HepG2 (cell line): ENCODE data around the gene LCLAT1. TPM values are rescaled to one million over a fixed set of nuclear protein-coding genes. Genes with fewer than 3 reads are reported as not detected.

ENCODE experiments used
- ATAC-seq: fragments of 200-7000 bp; cut with Tn5 transposase; 3 replicates; pipeline ENCODE4 v1.9.1; 2020; ENCODE audit warnings: mild to moderate bottlenecking, moderate library complexity
- BruUV-seq: library from RNA; stranded (reverse); fragments of 400-500 nt; replicated peaks from 2 replicates; lab custom pipeline; 2021; lab: Mats Ljungman, UMichigan
- CTCF ChIA-PET: fragments of 300-600 bp; formaldehyde crosslinking; extraction: SDS; loops from one replicate; lab custom pipeline; 2021; ENCODE audit warnings: low total read pairs, inconsistent platforms, low intra/inter-chr PET ratio; lab: Yijun Ruan, JAX
- POLR2A ChIA-PET: fragments of 350-600 bp; sonication (Branson Sonifier 250); formaldehyde crosslinking; loops from one replicate; lab custom pipeline; 2020; ENCODE audit warnings: antibody characterized with exemption, inconsistent platforms; lab: Yijun Ruan, JAX
- DNase-seq: peaks from one replicate; pipeline ENCODE4 v3.0.0-alpha.2; 2015; ENCODE audit warnings: low spot score
- FAIRE-seq: peaks from 3 replicates; lab custom pipeline; 2011; peaks lifted over from hg19 to GRCh38; lab: Jason Lieb, UNC
- H2AFZ ChIP-seq: one replicate; pipeline ENCODE4 v1.6.1; 2011; ENCODE audit warnings: low read length, inconsistent platforms
- H3K27ac ChIP-seq: fragments of 300-600 bp; 3 replicates; pipeline ENCODE4 v1.8.0; 2011; ENCODE audit warnings: mixed run types, mild to moderate bottlenecking, mixed read lengths, low read length, inconsistent platforms; ENCODE audit not compliant: insufficient read depth; ENCODE audit errors: extremely low read length
- H3K27me3 ChIP-seq, 2 experiments: fragments of 200-600 bp in 1 of 2; 2 replicates in 1 of 2; 3 replicates in 1 of 2; pipeline versions ENCODE4 v1.6.0 to v1.8.0; 2011; ENCODE audit warnings: low read length in 2 of 2, mild to moderate bottlenecking in 2 of 2, moderate library complexity in 2 of 2, inconsistent platforms in 1 of 2; ENCODE audit not compliant: insufficient read depth in 2 of 2, control insufficient read depth in 1 of 2
- H3K36me3 ChIP-seq, 2 experiments: fragments of 200-600 bp in 1 of 2; replicated peaks in 1 of 2; 2 replicates in 1 of 2; 3 replicates in 1 of 2; pipeline versions ENCODE4 v1.5.1 to v1.8.0; 2011; ENCODE audit warnings: low read length in 2 of 2, inconsistent platforms in 1 of 2; ENCODE audit not compliant: insufficient read depth in 2 of 2, control insufficient read depth in 1 of 2
- H3K4me1 ChIP-seq: 2 replicates; pipeline ENCODE4 v1.5.1; 2012; ENCODE audit warnings: low read length, inconsistent platforms; ENCODE audit not compliant: insufficient read depth
- H3K4me2 ChIP-seq: 2 replicates; pipeline ENCODE4 v1.6.0; 2011; ENCODE audit warnings: low read depth, low read length, inconsistent platforms
- H3K4me3 ChIP-seq, 3 experiments: fragments of 200-600 bp in 1 of 3; sonication (generic), shearing (Covaris generic) in 1 of 3; replicated peaks in 1 of 3; 2 replicates each; pipeline ENCODE4 v1.5.1; 2011 to 2016; ENCODE audit warnings: low read length in 3 of 3, inconsistent platforms in 2 of 3, low read depth in 2 of 3, mild to moderate bottlenecking in 2 of 3, control low read depth in 1 of 3, mixed read lengths in 1 of 3; ENCODE audit not compliant: insufficient read depth in 1 of 3
- H3K79me2 ChIP-seq: one replicate; pipeline ENCODE4 v1.6.1; 2011; ENCODE audit warnings: low read length, inconsistent platforms; ENCODE audit not compliant: insufficient read depth
- H3K9ac ChIP-seq: 2 replicates; pipeline ENCODE4 v1.6.0; 2011; ENCODE audit warnings: mild to moderate bottlenecking, low read depth, low read length, inconsistent platforms; ENCODE audit not compliant: insufficient read depth
- H3K9me3 ChIP-seq: 2 replicates; pipeline ENCODE4 v1.5.1; 2012; ENCODE audit warnings: mild to moderate bottlenecking, low read length
- H4K20me1 ChIP-seq: 2 replicates; pipeline ENCODE4 v1.6.0; 2011; ENCODE audit warnings: inconsistent platforms, mild to moderate bottlenecking, low read length, moderate library complexity; ENCODE audit not compliant: insufficient read depth
- GABPA ChIP-seq, 2 experiments: IDR thresholded peaks; 2 replicates each; pipeline ENCODE4 v1.6.1; 2011 to 2016; ENCODE audit warnings: low read depth in 2 of 2, low read length in 1 of 2, missing biosample characterization in 1 of 2, missing genetic modification characterization in 1 of 2
- HMGA1 ChIP-seq: sonication (generic); formaldehyde crosslinking; conservative IDR thresholded peaks from 2 replicates; pipeline ENCODE4 v1.4.0; 2020; ENCODE audit warnings: missing genetic modification reagents
- JARID2 ChIP-seq: sonication (generic); formaldehyde crosslinking; IDR thresholded peaks from 2 replicates; pipeline ENCODE4 v1.8.1; 2023; ENCODE audit warnings: missing genetic modification reagents, inconsistent platforms; ENCODE audit not compliant: insufficient replicate concordance
- JDP2 ChIP-seq: sonication (generic); formaldehyde crosslinking; IDR thresholded peaks from 2 replicates; pipeline ENCODE4 v1.8.1; 2022; ENCODE audit warnings: missing genetic modification reagents, borderline replicate concordance
- RCOR2 ChIP-seq: IDR thresholded peaks from 2 replicates; pipeline ENCODE4 v1.6.1; 2016; ENCODE audit warnings: missing biosample characterization, missing genetic modification reagents
- SIX1 ChIP-seq: sonication (generic); formaldehyde crosslinking; IDR thresholded peaks from 2 replicates; pipeline ENCODE4 v1.4.0; 2020; ENCODE audit warnings: missing genetic modification reagents, borderline replicate concordance
- YY1 ChIP-seq: IDR thresholded peaks from 2 replicates; pipeline ENCODE4 v1.6.1; 2011; ENCODE audit warnings: low read length, low read depth, moderate library complexity, mild to moderate bottlenecking; ENCODE audit not compliant: insufficient read depth, insufficient replicate concordance
- ZBTB3 ChIP-seq: sonication (generic); formaldehyde crosslinking; IDR thresholded peaks from 2 replicates; pipeline ENCODE4 v1.4.0; 2020; ENCODE audit warnings: low read depth, mild to moderate bottlenecking, moderate library complexity, missing genetic modification reagents, borderline replicate concordance
- ZFP36L2 ChIP-seq: sonication (generic); formaldehyde crosslinking; IDR thresholded peaks from 2 replicates; pipeline ENCODE4 v1.4.0; 2020; ENCODE audit warnings: missing genetic modification reagents
- ZNF260 ChIP-seq: sonication (generic); formaldehyde crosslinking; IDR thresholded peaks from 2 replicates; pipeline ENCODE4 v1.4.0; 2020; ENCODE audit warnings: missing genetic modification reagents, low read depth, mild to moderate bottlenecking, borderline replicate concordance
- ZNF275 ChIP-seq: sonication (generic); formaldehyde crosslinking; IDR thresholded peaks from 2 replicates; pipeline ENCODE4 v1.8.0; 2022; ENCODE audit warnings: missing genetic modification reagents, mild to moderate bottlenecking, inconsistent platforms, borderline replicate concordance
- ZNF331 ChIP-seq: sonication (generic); formaldehyde crosslinking; IDR thresholded peaks from 2 replicates; pipeline ENCODE4 v1.4.0; 2020; ENCODE audit warnings: missing genetic modification reagents
- ZNF543 ChIP-seq: sonication (generic); formaldehyde crosslinking; IDR thresholded peaks from 2 replicates; pipeline ENCODE4 v1.4.0; 2020; ENCODE audit warnings: mild to moderate bottlenecking, missing genetic modification reagents
- ZNF605 ChIP-seq: sonication (generic); formaldehyde crosslinking; IDR thresholded peaks from 2 replicates; pipeline ENCODE4 v1.8.0; 2022; ENCODE audit warnings: mild to moderate bottlenecking, missing genetic modification reagents
- ZSCAN29 ChIP-seq: sonication (generic); formaldehyde crosslinking; conservative IDR thresholded peaks from 2 replicates; pipeline ENCODE4 v1.4.0; 2020; ENCODE audit warnings: mild to moderate bottlenecking, missing genetic modification reagents
- ZSCAN31 ChIP-seq: sonication (generic); formaldehyde crosslinking; IDR thresholded peaks from 2 replicates; pipeline ENCODE4 v1.5.0; 2020; ENCODE audit warnings: low read depth, mild to moderate bottlenecking, missing genetic modification reagents
- WGBS: methylation state at CpG from one replicate; pipeline ENCODE4 v1.1.6; 2017; ENCODE audit warnings: low lambda C conversion rate; 5-methylcytosine and 5-hydroxymethylcytosine counted together
- in situ Hi-C: cut with HindIII; loops from 2 replicates; pipeline ENCODE4 v1.10.0; 2017; ENCODE audit warnings: low pct_unique_long_range_greater_than_20kb; ENCODE audit not compliant: extremely low pct_ligation_motif_present
- intact Hi-C: fragments of 100-400 bp; cut with micrococcal nuclease; formaldehyde crosslinking; loops from one replicate; pipeline ENCODE4 v1.10.0; 2022; ENCODE audit not compliant: unreplicated experiment
- polyA plus RNA-seq, 8 experiments: library from polyadenylated mRNA; depleted of rRNA in 3 of 8; stranded (reverse) in 7 of 8; unstranded in 1 of 8; fragments of >200 nt; fragmentation: Illumina TruSeq in 4 of 8; extraction: Trizol in 4 of 8; gene quantifications; 2 replicates each; pipeline versions ENCODE4 v1.2.1 to v1.2.3, GENCODE V29; 2011 to 2016; ENCODE audit warnings: low read depth in 4 of 8, missing spikeins in 1 of 8, mixed read lengths in 1 of 8; ENCODE audit not compliant: insufficient read depth in 1 of 8
- total RNA-seq, 5 experiments: library from RNA; depleted of rRNA; stranded (reverse); fragments of >200 nt; fragmentation: Illumina TruSeq; extraction: Trizol; gene quantifications; 2 replicates each; pipeline ENCODE4 v1.2.3, GENCODE V29; 2016; ENCODE audit warnings: low read depth in 1 of 5
- TF ChIP-seq, protein P1 (sequence below): sonication (generic); formaldehyde crosslinking; IDR thresholded peaks from 2 replicates; pipeline ENCODE4 v1.4.0; 2020; ENCODE audit warnings: mild to moderate bottlenecking, missing genetic modification reagents
- TF ChIP-seq, protein P2 (sequence below): sonication (generic); formaldehyde crosslinking; IDR thresholded peaks from 2 replicates; pipeline ENCODE4 v1.4.0; 2020; ENCODE audit warnings: missing genetic modification reagents

Gene LCLAT1
- total and polyA plus RNA-seq, 2 of the 13 experiments (the other 11 are each of a cell fraction or from before 2014, with no cell fraction given), result 18.0 to 28.0 TPM

GRCh38 chr2:30565851-30566358, 118.9 kb downstream of the LCLAT1 start (continued):
- TF ChIP-seq ZNF260 (CRISPR knock-in tag) (no peak), ZNF275 (CRISPR knock-in tag) (no peak), GABPA (IDR thresholded peaks at IDR 0.05; ENCODE audit: low read depth, low read length) (no peak), GABPA (CRISPR knock-in tag; IDR thresholded peaks at IDR 0.05; ENCODE audit: low read depth) (no peak), ZNF605 (no peak), JARID2 (CRISPR knock-in tag) (no peak), ZSCAN29 (no peak), ZNF543 (no peak)
- TF ChIP-seq, protein P1, sequence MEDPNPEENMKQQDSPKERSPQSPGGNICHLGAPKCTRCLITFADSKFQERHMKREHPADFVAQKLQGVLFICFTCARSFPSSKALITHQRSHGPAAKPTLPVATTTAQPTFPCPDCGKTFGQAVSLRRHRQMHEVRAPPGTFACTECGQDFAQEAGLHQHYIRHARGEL (CRISPR knock-in tag), result no peak
- TF ChIP-seq, protein P2, sequence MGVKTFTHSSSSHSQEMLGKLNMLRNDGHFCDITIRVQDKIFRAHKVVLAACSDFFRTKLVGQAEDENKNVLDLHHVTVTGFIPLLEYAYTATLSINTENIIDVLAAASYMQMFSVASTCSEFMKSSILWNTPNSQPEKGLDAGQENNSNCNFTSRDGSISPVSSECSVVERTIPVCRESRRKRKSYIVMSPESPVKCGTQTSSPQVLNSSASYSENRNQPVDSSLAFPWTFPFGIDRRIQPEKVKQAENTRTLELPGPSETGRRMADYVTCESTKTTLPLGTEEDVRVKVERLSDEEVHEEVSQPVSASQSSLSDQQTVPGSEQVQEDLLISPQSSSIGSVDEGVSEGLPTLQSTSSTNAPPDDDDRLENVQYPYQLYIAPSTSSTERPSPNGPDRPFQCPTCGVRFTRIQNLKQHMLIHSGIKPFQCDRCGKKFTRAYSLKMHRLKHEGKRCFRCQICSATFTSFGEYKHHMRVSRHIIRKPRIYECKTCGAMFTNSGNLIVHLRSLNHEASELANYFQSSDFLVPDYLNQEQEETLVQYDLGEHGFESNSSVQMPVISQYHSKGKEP, result no peak

- Histone ChIP-seq H3K4me1 (no peaks in the 10 kb centered on the region), H3K9me3 (no peaks in the 10 kb centered on the region), H3K79me2 (no peaks in the 10 kb centered on the region), H4K20me1 (no peaks in the 10 kb centered on the region)
- WGBS, result 97% methylated on average over 4 of the region's 4 CpGs
- no peak for TF ChIP-seq ZFP36L2 (CRISPR knock-in tag)
- TF ChIP-seq ZSCAN31 (CRISPR knock-in tag), result no peak
- no peak for TF ChIP-seq ZNF331
- no peak for TF ChIP-seq SIX1
- TF ChIP-seq JDP2 (CRISPR knock-in tag), result no peak
- TF ChIP-seq RCOR2 (CRISPR knock-in tag), result no peak
- TF ChIP-seq YY1, result no peak
- TF ChIP-seq HMGA1 (CRISPR knock-in tag), result no peak
- no peak for TF ChIP-seq ZBTB3 (CRISPR knock-in tag)
- TF ChIP-seq, all 625 proteins: peak for 0
- BruUV-seq, result no TSS peak
- intact Hi-C loops (no loop called here), in situ Hi-C loops (no loop called here)
- Histone ChIP-seq H3K36me3 (peaks cover 0 to 18% of the 10 kb centered on the region in 2 experiments; a peak in 4 of 5 replicates), H3K9ac (no peak overlapping the region), H3K4me2 (no peak overlapping the region), H3K27ac (no peak overlapping the region), H2AFZ (no peak overlapping the region), H3K4me3 (no peak overlapping the region), H3K27me3 (no peaks in the 10 kb centered on the region)
- ChIA-PET CTCF (no interaction called here), POLR2A (no interaction called here)
- FAIRE-seq (no peak), ATAC-seq (no peak), DNase-seq (no peak)
Observed at GRCh38 chr2:30566631-30567030, 119.6 kb downstream of the LCLAT1 start.
